Cardiac fibroblast (primary cell): Measurements from ENCODE around the gene SLC4A9.

Source experiments
- DNase-seq, 2 donors: peaks; one replicate each; pipeline versions ENCODE4 v3.0.0 to v3.0.0-alpha.2; 2010; ENCODE audit warnings: low read depth in 2 of 2
- H3K4me3 ChIP-seq, 2 donors: replicated peaks in 1 of 2; 1 replicate in 1 of 2; 2 replicates in 1 of 2; pipeline ENCODE4 v1.5.1; 2011; ENCODE audit warnings: low read depth in 2 of 2, low read length in 2 of 2, mild to moderate bottlenecking in 2 of 2, moderate library complexity in 1 of 2
- CTCF ChIP-seq: IDR thresholded peaks from one replicate; pipeline ENCODE4 v1.5.1; 2011; ENCODE audit warnings: low read depth, mild to moderate bottlenecking, low read length, inconsistent platforms

The SLC4A9 gene

DNA sequence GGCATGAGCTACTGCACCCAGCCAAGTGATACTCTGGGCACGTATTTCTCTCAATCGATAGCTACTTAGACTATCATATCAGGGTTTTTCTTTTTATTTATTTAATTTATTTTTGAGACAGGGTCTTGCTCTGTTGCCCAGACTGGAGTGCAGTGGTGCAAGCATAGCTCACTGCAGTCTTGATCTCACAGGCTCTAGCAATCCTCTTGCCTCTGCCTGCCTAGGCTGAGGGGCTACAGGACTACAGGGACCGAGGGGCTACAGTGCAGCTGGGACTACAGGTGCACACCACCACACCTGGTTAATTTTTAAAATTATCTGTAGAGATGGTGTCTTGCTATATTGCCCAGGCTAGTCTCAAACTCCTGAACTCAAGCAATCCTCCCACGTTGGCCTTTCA lies 21.4 kb downstream of the SLC4A9 start:
- DNase-seq: no peak
- H3K4me3 ChIP-seq: no peak overlapping the region
- no peak for TF ChIP-seq CTCF

DNA sequence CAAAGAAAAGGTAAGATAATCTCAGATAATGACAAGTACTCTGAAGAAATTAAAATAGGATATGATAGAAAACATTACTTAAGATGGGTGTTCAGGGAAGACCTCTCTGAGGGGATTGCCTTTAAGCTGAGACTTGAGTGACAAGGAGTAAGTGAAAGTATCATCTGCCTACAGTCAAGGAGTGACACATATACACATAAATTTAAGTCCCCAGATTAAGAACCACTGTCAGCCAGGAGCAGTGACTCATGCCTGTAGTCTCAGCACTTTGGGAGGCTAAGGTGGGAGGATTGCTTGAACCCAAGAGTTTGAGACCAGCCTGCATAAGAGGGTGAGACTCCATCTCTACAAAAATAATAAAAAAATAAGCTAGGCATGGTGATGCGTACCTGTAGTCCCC lies 22.0 kb downstream of the SLC4A9 start:
- no peak for DNase-seq
- H3K4me3 ChIP-seq: no peak overlapping the region
- no peak for TF ChIP-seq CTCF

DNA sequence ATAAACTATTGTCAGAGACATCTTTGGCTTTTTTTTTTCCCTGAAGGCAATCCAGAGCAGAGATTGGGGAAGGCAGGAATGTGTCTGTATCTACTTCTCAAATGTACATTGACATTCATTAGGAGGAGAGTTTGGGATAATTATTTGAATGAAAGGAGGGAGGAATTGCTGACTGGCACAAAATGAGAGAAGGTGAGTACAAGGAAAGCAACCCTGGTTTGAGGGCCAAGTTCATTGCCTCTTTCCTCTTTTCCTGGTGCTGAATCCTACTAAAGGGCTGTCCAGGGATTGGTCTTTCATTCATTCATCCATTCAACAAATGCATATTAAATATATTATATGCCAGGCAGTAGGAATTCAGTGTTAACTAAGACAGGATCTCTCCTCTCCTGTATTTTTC lies 22.9 kb downstream of the SLC4A9 start:
- no peak for TF ChIP-seq CTCF
- no peak for DNase-seq
- H3K4me3 ChIP-seq: no peak overlapping the region

- no peak for TF ChIP-seq CTCF
- H3K4me3 ChIP-seq: no peak overlapping the region
- peak; percentile 32 to 68 for DNase-seq
These were observed 23.3 kb downstream of the SLC4A9 start for GRCh38 chr5:140383300-140383699.

DNA sequence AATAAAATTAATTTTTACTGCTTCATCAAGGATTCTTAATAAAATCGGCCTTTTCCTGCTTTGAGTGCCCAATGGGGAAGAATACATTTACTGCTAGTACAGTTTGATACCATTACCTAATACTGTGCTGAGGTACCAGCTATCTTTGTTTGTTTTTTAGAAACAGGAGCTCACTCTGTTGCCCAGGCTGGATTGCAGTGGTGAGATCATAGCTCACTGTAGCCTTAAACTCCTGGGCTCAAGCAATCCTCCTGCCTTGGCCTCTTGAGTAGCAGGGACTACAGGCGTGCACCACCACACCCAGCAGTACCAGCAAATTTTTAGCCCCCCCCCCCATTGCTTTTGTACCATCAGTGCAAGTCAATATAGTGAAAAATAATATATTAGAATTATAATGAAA lies 28.1 kb downstream of the SLC4A9 start:
- no peak overlapping the region for H3K4me3 ChIP-seq
- DNase-seq: no peak
- no peak for TF ChIP-seq CTCF

DNA sequence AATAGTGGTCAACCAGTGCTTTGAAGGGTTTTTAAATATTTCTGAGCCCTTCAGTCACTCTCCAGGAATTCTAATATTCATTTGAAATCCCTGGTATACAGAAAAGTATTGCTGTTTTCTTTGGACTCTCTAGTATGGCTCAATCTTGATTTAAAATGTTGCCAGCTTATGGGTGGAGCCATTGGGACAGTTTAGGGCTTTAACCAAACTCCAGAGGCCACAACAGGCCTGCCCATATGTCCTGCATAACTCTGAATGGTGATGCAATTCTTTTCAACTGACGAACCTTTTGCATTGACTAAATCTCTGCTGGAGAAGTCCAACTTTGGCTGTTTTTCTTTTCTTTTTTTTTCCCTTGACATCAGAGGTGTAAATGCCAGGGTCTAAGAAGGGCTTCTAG lies 31.3 kb downstream of the SLC4A9 start:
- DNase-seq: peak; percentile 52 to 54
- TF ChIP-seq CTCF: no peak
- no peak overlapping the region for H3K4me3 ChIP-seq

- no peak overlapping the region for H3K4me3 ChIP-seq
- DNase-seq: no peak
- TF ChIP-seq CTCF: no peak
These were observed 31.7 kb downstream of the SLC4A9 start for GRCh38 chr5:140391732-140392131.
